Esophagus muscularis mucosa (tissue), 4 donors: ENCODE results near the gene RHBDD3. TPM values are rescaled to one million over a fixed set of nuclear protein-coding genes. Genes with fewer than 3 reads are reported as not detected.

ENCODE experiments used
- DNase-seq: peaks from one replicate; pipeline ENCODE4 v3.0.0-alpha.2; 2017; ENCODE audit errors: extremely low spot score
- H3K27ac ChIP-seq, 4 donors: fragments of 200-600 bp; sonication (generic); replicated peaks in 1 of 4; 1 replicate in 3 of 4; 2 replicates in 1 of 4; pipeline ENCODE4 v1.5.1; 2016 to 2019; ENCODE audit warnings: mild to moderate bottlenecking in 1 of 4
- H3K27me3 ChIP-seq, 4 donors: fragments of 200-600 bp; sonication (generic); one replicate each; pipeline versions ENCODE4 v1.5.1 to v1.6.0; 2016 to 2019
- H3K36me3 ChIP-seq, 4 donors: fragments of 200-600 bp; sonication (generic); one replicate each; pipeline ENCODE4 v1.5.1; 2016 to 2019
- H3K4me1 ChIP-seq, 4 donors: fragments of 200-600 bp; sonication (generic); one replicate each; pipeline ENCODE4 v1.5.1; 2016 to 2019
- H3K4me3 ChIP-seq, 4 donors: fragments of 200-600 bp; sonication (generic); 1 replicate in 2 of 4; 2 replicates in 2 of 4; pipeline ENCODE4 v1.5.1; 2016 to 2019; ENCODE audit warnings: mild to moderate bottlenecking in 4 of 4, moderate library complexity in 1 of 4
- H3K9me3 ChIP-seq, 4 donors: fragments of 200-600 bp; sonication (generic); 1 replicate in 3 of 4; 2 replicates in 1 of 4; pipeline ENCODE4 v1.5.1; 2016 to 2019
- EP300 ChIP-seq: sonication (generic); formaldehyde crosslinking; IDR thresholded peaks from one replicate; pipeline ENCODE4 v1.6.1; 2017; ENCODE audit warnings: antibody characterized with exemption
- POLR2A ChIP-seq: fragments of 450-650 bp; IDR thresholded peaks from one replicate; pipeline ENCODE4 v1.6.1; 2017; ENCODE audit warnings: antibody characterized with exemption, moderate library complexity, mild to moderate bottlenecking, low read depth
- POLR2AphosphoS5 ChIP-seq, 2 donors: sonication (generic); formaldehyde crosslinking; IDR thresholded peaks; one replicate each; pipeline ENCODE4 v1.6.1; 2017; ENCODE audit warnings: antibody characterized with exemption in 2 of 2
- WGBS: methylation state at CpG from one replicate; pipeline ENCODE4 v1.1.5; 2018; 5-methylcytosine and 5-hydroxymethylcytosine counted together
- intact Hi-C: fragments of 100-400 bp; cut with DNase I; formaldehyde crosslinking; loops from one replicate; pipeline ENCODE4 v1.15.1; 2023
- total RNA-seq, 4 donors: library from RNA; depleted of rRNA; stranded (reverse); fragments of >200 nt; gene quantifications; one replicate each; pipeline versions ENCODE4 v1.1.0 to v1.2.1, GENCODE V29; 2016
- TF ChIP-seq, protein P1 (sequence below), 3 experiments: fragments of 200-600 bp in 2 of 3; fragments of 450-650 bp in 1 of 3; sonication (generic) in 2 of 3; IDR thresholded peaks; one replicate each; pipeline ENCODE4 v1.5.1; 2017 to 2019; ENCODE audit warnings: antibody characterized with exemption in 3 of 3, mild to moderate bottlenecking in 2 of 3, moderate library complexity in 1 of 3

The RHBDD3 gene
- total RNA-seq, 4 donors from 2014 or later = 12.6 to 23.5 (median 20.7) TPM

DNA sequence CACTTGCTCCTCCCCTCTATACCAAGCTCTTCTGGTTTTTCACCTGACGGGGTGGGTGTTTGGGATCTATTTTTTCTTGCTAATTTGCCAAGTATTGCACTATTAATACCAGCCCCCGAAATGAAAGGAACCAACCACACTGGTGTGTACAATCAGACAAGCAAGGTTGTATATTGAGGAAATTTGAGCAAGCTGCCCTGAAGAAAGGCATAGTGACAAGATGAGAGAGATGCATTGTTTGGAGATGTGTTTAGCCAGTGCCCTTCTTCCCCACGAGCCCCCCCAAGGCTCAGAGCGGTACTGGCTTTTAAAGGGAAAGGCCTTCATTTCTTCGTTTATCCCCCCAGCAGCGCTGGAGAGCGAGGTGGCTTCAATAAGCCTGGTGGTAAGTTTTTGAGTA lies 23.4 kb upstream of the RHBDD3 start:
- DNase-seq = no peak
- Histone ChIP-seq H3K9me3 (no peaks in the 10 kb centered on the region), H3K36me3 (peaks cover 62 to 100% (median 96%) of the 10 kb centered on the region in 4 donors), H3K4me3 (no peak overlapping the region), H3K4me1 (peaks cover 0 to 25% (median 19%) of the 10 kb centered on the region in 4 donors), H3K27ac (no peak overlapping the region), H3K27me3 (no peaks in the 10 kb centered on the region)
- 56% methylated on average over 7 of the region's 7 CpGs for WGBS
- intact Hi-C loops = no loop called here
- TF ChIP-seq POLR2A (no peak), EP300 (no peak), POLR2AphosphoS5 (IDR thresholded peaks at IDR 0.05) (no peak)
- TF ChIP-seq, protein P1, sequence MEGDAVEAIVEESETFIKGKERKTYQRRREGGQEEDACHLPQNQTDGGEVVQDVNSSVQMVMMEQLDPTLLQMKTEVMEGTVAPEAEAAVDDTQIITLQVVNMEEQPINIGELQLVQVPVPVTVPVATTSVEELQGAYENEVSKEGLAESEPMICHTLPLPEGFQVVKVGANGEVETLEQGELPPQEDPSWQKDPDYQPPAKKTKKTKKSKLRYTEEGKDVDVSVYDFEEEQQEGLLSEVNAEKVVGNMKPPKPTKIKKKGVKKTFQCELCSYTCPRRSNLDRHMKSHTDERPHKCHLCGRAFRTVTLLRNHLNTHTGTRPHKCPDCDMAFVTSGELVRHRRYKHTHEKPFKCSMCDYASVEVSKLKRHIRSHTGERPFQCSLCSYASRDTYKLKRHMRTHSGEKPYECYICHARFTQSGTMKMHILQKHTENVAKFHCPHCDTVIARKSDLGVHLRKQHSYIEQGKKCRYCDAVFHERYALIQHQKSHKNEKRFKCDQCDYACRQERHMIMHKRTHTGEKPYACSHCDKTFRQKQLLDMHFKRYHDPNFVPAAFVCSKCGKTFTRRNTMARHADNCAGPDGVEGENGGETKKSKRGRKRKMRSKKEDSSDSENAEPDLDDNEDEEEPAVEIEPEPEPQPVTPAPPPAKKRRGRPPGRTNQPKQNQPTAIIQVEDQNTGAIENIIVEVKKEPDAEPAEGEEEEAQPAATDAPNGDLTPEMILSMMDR (IDR thresholded peaks at IDR 0.05) = no peak

DNA sequence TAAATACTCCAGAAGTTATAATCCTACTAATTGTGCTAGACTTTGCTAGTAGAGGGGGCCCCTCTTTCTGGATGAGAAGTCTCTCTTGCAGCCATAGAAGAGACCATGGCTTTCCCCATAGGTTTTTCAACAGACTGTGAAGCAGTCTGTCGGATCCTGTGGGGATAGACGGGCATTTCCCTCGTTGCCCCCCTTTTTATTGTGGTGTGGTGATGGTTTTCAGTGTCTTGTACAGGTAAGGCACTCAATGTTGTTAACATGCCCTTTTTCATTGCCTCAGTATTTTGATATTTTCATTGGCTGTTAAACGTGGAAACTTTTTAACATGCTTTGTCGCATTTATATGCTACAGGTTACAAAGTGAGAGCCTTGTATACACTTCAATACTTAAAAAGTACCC lies 22.3 kb upstream of the RHBDD3 start:
- Histone ChIP-seq H3K9me3 (no peaks in the 10 kb centered on the region), H3K4me1 (peaks cover 0 to 25% (median 19%) of the 10 kb centered on the region in 4 donors), H3K27ac (no peak overlapping the region), H3K4me3 (no peak overlapping the region), H3K36me3 (peaks cover 58 to 100% (median 96%) of the 10 kb centered on the region in 4 donors), H3K27me3 (no peaks in the 10 kb centered on the region)
- TF ChIP-seq EP300 (no peak), POLR2AphosphoS5 (IDR thresholded peaks at IDR 0.05) (no peak), POLR2A (no peak)
- TF ChIP-seq, protein P1 (IDR thresholded peaks at IDR 0.05) = no peak
- intact Hi-C loops = no loop called here
- 57% methylated on average over 5 of the region's 5 CpGs for WGBS
- no peak for DNase-seq

DNA sequence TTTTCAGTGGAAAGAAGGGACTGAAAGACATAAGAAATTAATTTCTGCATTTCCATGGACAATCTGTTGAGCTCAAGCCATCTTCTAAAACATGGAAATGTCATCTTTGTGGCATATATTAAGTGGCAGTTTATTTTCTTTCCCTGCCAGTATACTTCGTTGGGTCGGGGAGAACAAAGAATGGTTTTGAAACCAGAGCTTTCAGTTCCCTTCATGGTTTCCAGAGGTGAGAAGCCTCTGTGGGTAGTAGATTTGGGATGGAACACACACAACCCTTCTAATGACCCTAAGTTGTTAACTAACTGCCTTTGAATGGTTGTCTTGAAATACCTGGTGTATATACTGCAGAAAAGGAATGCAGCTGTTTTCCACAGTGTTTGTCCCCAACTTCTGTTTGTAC lies 21.1 kb upstream of the RHBDD3 start:
- intact Hi-C loops = no loop called here
- 19% methylated on average over 2 of the region's 2 CpGs for WGBS
- H3K9me3 ChIP-seq = no peaks in the 10 kb centered on the region
- DNase-seq = no peak
- H3K27me3 ChIP-seq = no peaks in the 10 kb centered on the region
- peaks cover 61 to 100% (median 96%) of the 10 kb centered on the region in 4 donors for H3K36me3 ChIP-seq
- no peak overlapping the region for H3K4me3 ChIP-seq
- TF ChIP-seq POLR2A = no peak
- TF ChIP-seq, protein P1 (IDR thresholded peaks at IDR 0.05) = no peak
- no peak for TF ChIP-seq POLR2AphosphoS5 (IDR thresholded peaks at IDR 0.05)
- no peak overlapping the region for H3K27ac ChIP-seq
- peaks cover 0 to 25% (median 19%) of the 10 kb centered on the region in 4 donors for H3K4me1 ChIP-seq

DNA sequence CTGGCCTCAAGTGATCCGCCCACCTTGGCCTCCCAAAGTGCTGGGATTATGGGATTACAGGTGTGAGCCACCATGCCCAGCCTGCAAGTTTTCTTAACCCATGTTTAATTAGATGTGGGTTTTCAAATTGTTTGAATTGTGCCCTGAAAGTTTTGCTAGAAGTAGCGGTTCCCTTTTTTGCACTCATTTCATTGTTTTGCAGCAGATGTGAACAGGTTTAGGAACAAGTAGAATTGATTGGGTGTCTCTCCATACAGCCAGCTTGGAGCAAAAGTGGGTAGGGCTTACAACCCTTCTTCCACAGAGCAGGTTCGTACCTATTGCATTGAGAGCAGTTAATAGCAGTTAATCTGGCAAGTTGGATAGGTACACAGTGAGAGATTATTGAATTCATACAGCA lies 16.4 kb upstream of the RHBDD3 start:
- no peak for DNase-seq
- no peak overlapping the region for H3K27ac ChIP-seq
- peaks cover 0 to 12% (median 8%) of the 10 kb centered on the region in 4 donors for H3K4me1 ChIP-seq
- peaks cover 89 to 100% (median 98%) of the 10 kb centered on the region in 4 donors for H3K36me3 ChIP-seq
- no peak overlapping the region for H3K4me3 ChIP-seq
- no peaks in the 10 kb centered on the region for H3K27me3 ChIP-seq
- H3K9me3 ChIP-seq = no peaks in the 10 kb centered on the region
- intact Hi-C loops = no loop called here
- TF ChIP-seq EP300 (no peak), POLR2AphosphoS5 (IDR thresholded peaks at IDR 0.05) (no peak), POLR2A (no peak)
- TF ChIP-seq, protein P1 (IDR thresholded peaks at IDR 0.05) = no peak
- WGBS = 96% methylated on average over 3 of the region's 3 CpGs

DNA sequence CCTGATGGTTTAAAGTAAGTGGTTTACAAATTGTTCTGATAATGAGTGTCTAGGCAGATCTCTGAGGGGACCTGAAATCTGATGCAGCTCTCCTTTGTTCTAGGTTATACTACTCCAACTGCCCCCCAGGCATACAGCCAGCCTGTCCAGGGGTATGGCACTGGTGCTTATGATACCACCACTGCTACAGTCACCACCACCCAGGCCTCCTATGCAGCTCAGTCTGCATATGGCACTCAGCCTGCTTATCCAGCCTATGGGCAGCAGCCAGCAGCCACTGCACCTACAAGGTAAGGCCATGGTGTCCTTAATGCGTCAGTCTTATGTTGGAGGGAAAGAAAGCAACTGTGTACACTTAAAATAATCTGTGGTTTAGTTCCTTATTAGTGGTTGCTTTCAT lies 10.1 kb upstream of the RHBDD3 start:
- intact Hi-C loops = no loop called here
- H3K9me3 ChIP-seq = no peaks in the 10 kb centered on the region
- no peak for DNase-seq
- H3K4me3 ChIP-seq = no peak overlapping the region
- peaks cover 23 to 58% (median 47%) of the 10 kb centered on the region in 4 donors for H3K4me1 ChIP-seq
- H3K36me3 ChIP-seq = peaks cover 63 to 100% (median 94%) of the 10 kb centered on the region in 4 donors
- no peak for TF ChIP-seq POLR2A
- no peak for TF ChIP-seq EP300
- no peak for TF ChIP-seq POLR2AphosphoS5 (IDR thresholded peaks at IDR 0.05)
- TF ChIP-seq, protein P1 (IDR thresholded peaks at IDR 0.05) = no peak
- H3K27me3 ChIP-seq = no peaks in the 10 kb centered on the region
- WGBS = 100% methylated on average over 1 of the region's 1 CpG
- H3K27ac ChIP-seq = no peak overlapping the region
